GM12892 (cell line): ENCODE results near the gene PPP3CA. TPM values are rescaled to one million over a fixed set of nuclear protein-coding genes. Genes with fewer than 3 reads are reported as not detected.
A peak's percentile ranks its signal among the peaks of the same experiment; 100 is the strongest.

Experiments used
- DNase-seq: peaks from one replicate; pipeline ENCODE4 v3.0.0; 2011; ENCODE audit not compliant: insufficient read length
- FAIRE-seq: peaks from 2 replicates; lab custom pipeline; 2011; peaks lifted over from hg19 to GRCh38; lab: Jason Lieb, UNC
- POLR2A ChIP-seq: IDR thresholded peaks from 2 replicates; pipeline ENCODE4 v1.6.1; 2011; ENCODE audit warnings: low read depth, low read length, control low read depth
- POLR2AphosphoS5 ChIP-seq: IDR thresholded peaks from 2 replicates; pipeline ENCODE4 v1.6.1; 2011; ENCODE audit warnings: low read depth, low read length, control low read depth
- TAF1 ChIP-seq: IDR thresholded peaks from 2 replicates; pipeline ENCODE4 v1.6.1; 2011; ENCODE audit warnings: low read depth, mild to moderate bottlenecking, control low read depth, low read length, borderline replicate concordance
- polyA plus RNA-seq: library from polyadenylated mRNA; unstranded; fragments of >200 nt; gene quantifications from one replicate; pipeline ENCODE4 v1.2.1, GENCODE V29; 2012; ENCODE audit warnings: missing spikeins, inconsistent platforms; ENCODE audit not compliant: missing spikeins

The PPP3CA gene
- polyA plus RNA-seq, result 3.3 TPM

DNA sequence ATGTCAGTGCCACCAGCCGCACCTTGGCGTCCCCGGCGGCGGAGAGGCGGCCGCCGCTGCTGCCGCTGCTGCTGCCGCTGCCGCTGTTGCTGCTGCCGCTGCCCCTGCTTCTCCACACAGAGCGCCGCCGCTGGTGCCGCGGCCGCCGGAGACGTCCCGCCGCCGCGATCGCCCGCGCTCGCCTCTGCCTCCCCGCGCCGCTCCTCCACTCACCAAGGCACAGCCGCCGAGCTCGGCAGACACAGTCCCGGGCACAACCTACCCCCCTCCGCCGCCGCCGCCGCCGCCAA lies at the start of gene PPP3CA:
PPP3CA (minus strand) TSS at position 260 of the 290 bp plus-strand sequence.
- FAIRE-seq, result no peak
- no peak for TF ChIP-seq POLR2AphosphoS5
- TF ChIP-seq TAF1, result no peak
- TF ChIP-seq POLR2A, result 0 out of 2 replicates have a peak, but pooled peaks have one; percentile 5
- no peak for DNase-seq

DNA sequence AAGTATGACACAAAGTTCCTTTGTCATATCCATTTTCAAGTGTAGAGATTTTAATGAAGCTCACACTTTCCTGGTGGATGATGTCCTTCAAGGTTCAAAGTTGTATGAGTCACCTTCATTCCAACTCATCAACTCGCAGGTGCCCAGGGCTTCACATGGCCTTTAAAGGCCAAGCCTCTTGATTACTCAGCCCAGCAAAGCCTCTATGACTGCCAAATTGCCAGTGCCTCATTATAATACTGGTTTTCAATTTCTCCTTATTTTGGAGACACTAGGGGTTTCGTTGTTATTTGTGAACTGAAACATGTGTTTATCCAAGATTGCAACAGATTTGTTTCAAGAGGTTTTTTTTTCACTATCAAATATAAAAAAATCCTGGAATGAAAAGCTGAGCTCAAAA lies 45.9 kb upstream of the PPP3CA start:
- no peak for FAIRE-seq
- no peak for DNase-seq
- TF ChIP-seq TAF1 (no peak), POLR2A (no peak), POLR2AphosphoS5 (no peak)

DNA sequence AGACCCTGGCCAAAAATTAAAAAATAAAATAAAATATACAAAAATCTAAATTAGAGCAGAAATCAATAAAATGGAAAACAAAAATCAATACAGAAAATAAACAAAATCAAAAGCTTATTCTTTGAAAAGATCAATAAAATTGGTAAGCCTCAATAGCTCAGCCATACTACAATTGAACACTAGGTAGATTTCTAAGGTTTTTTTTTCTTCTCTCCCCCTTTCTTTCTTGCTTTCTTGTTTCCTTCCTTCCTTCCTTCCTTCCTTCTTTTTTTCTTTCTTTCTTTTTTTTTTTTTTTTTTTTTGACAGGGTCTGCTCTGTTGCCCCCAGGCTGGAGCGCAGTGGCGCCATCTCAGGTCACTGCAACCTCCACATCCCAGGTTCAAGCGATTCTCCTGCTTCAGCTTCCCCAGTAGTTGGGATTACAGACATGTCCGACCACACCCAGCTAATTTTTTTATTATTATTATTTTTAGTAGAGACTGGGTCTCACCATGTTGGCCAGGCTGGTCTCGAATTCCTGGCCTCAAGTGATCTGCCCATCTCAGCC lies 23.4 kb upstream of the PPP3CA start:
- TF ChIP-seq POLR2A, result no peak
- no peak for TF ChIP-seq POLR2AphosphoS5
- TF ChIP-seq TAF1, result no peak
- DNase-seq (no peak), FAIRE-seq (no peak)

DNA sequence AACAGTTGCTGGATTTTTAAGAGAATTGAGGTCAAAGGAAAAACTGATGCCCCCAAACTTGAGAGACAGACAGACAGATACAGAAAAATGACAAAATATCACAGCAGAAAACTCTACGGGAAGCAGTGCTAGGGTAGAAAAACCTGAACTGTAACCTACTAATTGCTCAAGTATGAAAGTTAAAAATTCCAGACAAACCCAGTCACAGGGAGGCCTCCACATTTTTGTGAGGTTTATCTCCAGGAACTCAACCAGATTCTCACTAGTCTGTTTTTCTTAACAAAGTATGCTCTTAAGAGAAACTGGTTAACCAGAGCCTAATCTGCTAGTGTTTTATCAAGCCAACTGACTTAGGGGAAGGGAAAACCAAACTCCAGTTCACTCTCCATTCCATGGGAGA lies 19.9 kb upstream of the PPP3CA start:
- no peak for TF ChIP-seq POLR2AphosphoS5
- no peak for TF ChIP-seq TAF1
- TF ChIP-seq POLR2A, result no peak
- DNase-seq (no peak), FAIRE-seq (no peak)

DNA sequence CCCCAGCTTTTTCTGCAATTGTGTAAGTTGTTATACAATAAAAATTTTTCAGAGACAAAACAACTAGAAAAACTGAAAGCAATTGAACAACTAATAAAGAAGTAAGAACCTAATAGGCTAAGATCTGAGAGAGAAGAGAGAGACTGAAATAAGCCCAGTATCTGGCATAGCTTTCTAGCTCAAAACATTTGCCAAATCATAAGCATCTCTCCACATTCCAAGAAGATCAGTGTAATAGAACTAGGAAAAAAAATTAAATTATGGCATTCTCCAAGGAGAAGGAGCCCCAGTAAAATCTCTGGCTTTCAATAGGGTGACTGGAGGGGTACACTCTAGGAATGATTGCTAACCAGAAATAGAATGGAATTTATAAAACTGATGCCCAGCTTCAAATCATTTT lies 19.0 kb upstream of the PPP3CA start:
- no peak for TF ChIP-seq POLR2AphosphoS5
- no peak for TF ChIP-seq POLR2A
- no peak for TF ChIP-seq TAF1
- DNase-seq (no peak), FAIRE-seq (no peak)

- FAIRE-seq (no peak), DNase-seq (no peak)
- TF ChIP-seq POLR2A (no peak), TAF1 (no peak), POLR2AphosphoS5 (no peak)
Observed at GRCh38 chr4:101357751-101358150, 10.4 kb upstream of the PPP3CA start.

DNA sequence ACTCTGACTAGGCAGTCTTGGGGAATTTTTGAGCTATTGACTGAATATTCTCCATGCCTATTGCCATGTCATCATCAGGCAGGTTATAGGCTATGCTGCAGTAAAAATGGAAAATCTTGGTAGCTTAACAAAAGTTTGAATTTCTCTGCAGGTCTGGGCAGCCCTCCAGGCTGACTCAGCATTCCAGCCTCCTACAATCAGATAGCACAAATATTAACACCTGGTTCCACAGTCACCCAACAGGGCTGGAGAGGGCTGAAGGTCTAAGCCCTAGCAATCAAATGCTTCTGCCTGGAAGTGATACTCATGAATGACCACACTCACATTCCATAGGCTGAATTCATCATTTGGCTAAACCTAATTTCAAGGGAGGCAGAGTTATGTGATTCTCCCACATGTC lies 9.6 kb upstream of the PPP3CA start:
- no peak for DNase-seq
- TF ChIP-seq TAF1 (no peak), POLR2A (no peak), POLR2AphosphoS5 (no peak)
- no peak for FAIRE-seq

DNA sequence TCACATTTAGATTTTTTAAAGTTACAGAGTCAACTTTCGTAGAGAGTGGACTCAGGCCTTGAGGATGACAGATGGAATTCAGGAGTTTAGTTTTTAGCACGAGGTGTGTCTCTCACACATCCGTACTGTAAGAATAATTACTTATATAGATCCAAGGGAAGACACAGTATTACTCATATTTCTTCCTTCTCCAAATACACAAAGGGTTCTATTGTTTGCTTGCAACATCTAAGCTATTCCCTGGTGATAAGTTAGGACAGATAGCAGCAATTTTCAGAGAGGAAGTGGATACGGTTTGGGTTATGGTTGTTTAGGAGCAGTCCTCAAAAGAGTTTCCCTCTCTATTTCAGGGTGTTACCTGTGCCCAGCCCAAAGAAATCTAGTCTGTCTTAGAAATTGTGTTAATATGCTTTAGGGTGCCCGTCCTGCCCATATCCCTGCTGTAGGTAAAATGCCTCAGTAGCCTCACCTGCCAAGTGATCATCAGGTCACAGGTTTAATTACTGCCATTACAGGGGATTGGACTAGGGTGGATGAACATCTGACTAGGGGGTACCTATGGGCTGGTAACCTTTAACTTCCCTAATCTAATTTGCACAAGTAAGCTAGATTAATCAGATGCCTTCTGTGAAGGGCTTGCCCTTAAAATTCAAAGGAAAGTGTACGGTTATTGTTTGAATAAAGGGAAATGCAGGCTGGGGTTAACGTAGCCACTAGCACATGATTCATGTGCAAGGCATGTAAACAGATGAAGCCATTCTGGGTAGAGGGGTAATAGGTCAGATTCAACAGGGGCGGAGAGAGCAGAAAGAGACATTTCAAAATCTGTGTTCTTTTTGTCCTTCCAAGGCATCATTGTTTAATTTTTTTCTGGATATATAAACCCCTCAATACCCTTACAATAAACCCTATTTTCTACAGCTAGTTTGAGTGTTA lies 8.7 kb upstream of the PPP3CA start:
- no peak for DNase-seq
- no peak for TF ChIP-seq POLR2AphosphoS5
- TF ChIP-seq POLR2A, result no peak
- TF ChIP-seq TAF1, result no peak
- FAIRE-seq, result peak; percentile 84

DNA sequence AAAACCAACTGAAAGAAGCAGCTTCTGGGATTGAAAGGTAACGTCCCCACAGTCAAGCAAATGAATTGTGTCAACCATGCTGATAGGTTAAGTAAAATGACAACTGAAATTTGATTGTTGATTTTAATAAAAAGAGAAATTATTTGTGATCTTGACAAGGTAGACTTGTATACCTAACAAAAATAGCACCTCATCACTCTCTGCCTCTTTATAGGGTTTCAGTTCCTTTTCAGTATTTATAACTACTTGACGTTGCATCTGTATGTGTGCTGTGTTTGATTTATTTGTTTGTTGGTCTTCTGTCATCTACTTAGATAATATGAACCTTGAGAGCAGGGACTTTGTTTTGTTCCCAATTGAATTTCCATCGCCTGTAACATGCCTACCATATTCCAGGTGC lies 7.9 kb upstream of the PPP3CA start:
- FAIRE-seq, result peak; percentile 73
- no peak for DNase-seq
- no peak for TF ChIP-seq POLR2AphosphoS5
- TF ChIP-seq POLR2A, result no peak
- no peak for TF ChIP-seq TAF1

- DNase-seq (no peak), FAIRE-seq (no peak)
- no peak for TF ChIP-seq POLR2AphosphoS5
- TF ChIP-seq POLR2A, result no peak
- TF ChIP-seq TAF1, result no peak
Observed at GRCh38 chr4:101349801-101350064, 2.4 kb upstream of the PPP3CA start.

DNA sequence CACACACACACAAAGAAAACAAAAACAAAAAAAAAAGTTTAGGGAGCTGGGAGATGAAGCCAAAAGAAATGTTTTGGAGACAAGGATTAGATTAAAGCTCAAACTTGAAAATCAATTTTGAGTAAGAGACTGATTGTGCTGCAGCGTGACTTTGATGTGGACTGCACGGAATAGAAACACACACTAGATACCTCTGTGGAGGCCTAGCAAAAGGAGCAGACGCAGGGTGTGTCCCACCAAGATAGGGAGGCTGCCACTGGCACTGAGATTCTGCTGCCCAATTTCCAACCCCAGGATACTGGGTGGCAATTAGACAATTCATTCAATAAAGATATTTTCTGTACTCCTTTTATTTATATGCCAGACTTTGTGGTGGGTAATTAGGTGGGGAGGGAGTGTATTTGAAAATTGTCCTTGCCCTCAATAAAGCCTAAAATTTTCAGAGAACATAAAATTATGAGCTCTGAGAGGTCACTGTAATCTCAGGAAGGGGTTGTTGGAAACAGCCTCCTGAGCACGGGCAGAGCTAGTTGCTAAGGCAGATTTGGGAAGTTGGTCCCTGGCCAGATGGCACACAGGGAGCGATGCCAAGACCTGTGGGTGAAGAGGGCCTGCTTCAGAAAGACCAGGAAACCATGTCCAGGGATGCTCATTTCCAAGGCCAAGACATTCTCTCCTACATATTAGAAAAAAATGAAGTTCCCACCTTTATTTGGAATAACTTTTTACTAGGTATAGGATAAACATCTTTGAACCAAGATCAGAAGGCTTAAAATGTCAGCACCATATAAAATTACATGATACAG lies 1.9 kb upstream of the PPP3CA start:
- DNase-seq (no peak), FAIRE-seq (no peak)
- TF ChIP-seq TAF1, result no peak
- TF ChIP-seq POLR2AphosphoS5, result no peak
- no peak for TF ChIP-seq POLR2A
